ENCODE data around the gene MYO5C. TPM values are rescaled to one million over a fixed set of nuclear protein-coding genes. Genes with fewer than 3 reads are reported as not detected.
"Not testable (repeated sequence)": the region's sequence is repeated elsewhere in the genome, so short reads cannot be mapped to it uniquely, and the experiment has no call there.

MYO5C gene
- total and polyA plus RNA-seq, 2 of the 4 experiments (the other 2 are of a cell fraction) = under 0.01 to 0.03 TPM

DNA sequence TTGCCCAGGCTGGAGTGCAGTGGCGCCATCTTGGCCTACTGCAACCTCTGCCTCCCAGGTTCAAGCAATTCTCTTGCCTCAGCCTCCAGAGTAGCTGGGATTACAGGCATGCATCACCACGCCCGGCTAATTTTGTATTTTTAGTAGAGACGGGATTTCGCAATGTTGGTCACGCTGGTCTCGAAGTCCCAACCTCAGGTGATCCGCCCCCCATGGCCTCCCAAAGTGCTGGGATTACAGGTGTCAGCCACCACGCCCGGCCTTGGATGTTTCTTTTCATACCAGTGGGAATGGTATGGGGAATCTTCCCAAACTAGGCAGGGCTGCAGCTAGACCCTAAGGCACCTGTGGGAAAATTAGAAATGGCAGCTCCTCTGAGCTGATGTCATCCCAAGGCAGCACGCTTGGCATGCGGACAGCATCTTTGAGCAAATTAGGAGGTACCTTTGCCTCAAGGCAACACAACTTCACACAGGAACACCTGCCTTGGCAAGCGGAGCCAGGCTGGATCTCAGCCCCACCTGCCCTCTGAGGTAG lies 56.5 kb downstream of the MYO5C start:
- H3K18ac ChIP-seq (ENCODE audit: low read depth, low read length); H3K27ac ChIP-seq (ENCODE audit: insufficient read depth, low read length); in situ Hi-C loops (cut with MboI; ENCODE audit: low sequenced_read_pairs); H2AFZ ChIP-seq (replicated peaks; ENCODE audit: low read length, poor library complexity); H2BK120ac ChIP-seq (ENCODE audit: low read depth, low read length); H4K8ac ChIP-seq (ENCODE audit: low read depth in 2 of 2, low read length in 2 of 2); H3K9ac ChIP-seq (ENCODE audit: low read depth, low read length); H3K14ac ChIP-seq (replicated peaks; ENCODE audit: low read depth, low read length); H3K4me2 ChIP-seq (ENCODE audit: low read depth, low read length); intact Hi-C loops (cut with micrococcal nuclease); H3K9me3 ChIP-seq (ENCODE audit: control insufficient read depth, insufficient read depth, low read length); H4K5ac ChIP-seq (ENCODE audit: low read depth, low read length); H2AK9ac ChIP-seq (replicated peaks; ENCODE audit: low read depth, low read length, poor library complexity); H2BK20ac ChIP-seq (ENCODE audit: low read depth, low read length); dilution Hi-C loops (cut with HindIII; ENCODE audit: low sequenced_read_pairs, unreplicated experiment); POLR2A ChIA-PET (ENCODE audit: unreplicated experiment); H2BK15ac ChIP-seq (ENCODE audit: low read depth, low read length); H4K20me1 ChIP-seq (ENCODE audit: insufficient read depth, low read length); H3K56ac ChIP-seq (ENCODE audit: extremely low read depth, insufficient read depth, low read length); H3K23ac ChIP-seq (ENCODE audit: low read depth, low read length); H3K4me1 ChIP-seq (ENCODE audit: control insufficient read depth, insufficient read depth, low read length); BruUV-seq (replicated peaks); H2BK5ac ChIP-seq (ENCODE audit: low read depth, low read length, poor library complexity, severe bottlenecking); H3K4me3 ChIP-seq (ENCODE audit: insufficient read depth, low read depth, low read length); H2AK5ac ChIP-seq (ENCODE audit: low read depth, low read length); H4K91ac ChIP-seq (ENCODE audit: insufficient read depth, low read depth, low read length); DNase-seq; H3K4ac ChIP-seq (ENCODE audit: low read depth, low read length); ATAC-seq (ENCODE audit: low read depth); H3K79me1 ChIP-seq (ENCODE audit: low read depth in 1 of 2, low read length in 2 of 2); H3K36me3 ChIP-seq (ENCODE audit: control insufficient read depth, insufficient read depth, low read length); H3K9me1 ChIP-seq (ENCODE audit: insufficient read depth, low read length); H3K27me3 ChIP-seq (ENCODE audit: control insufficient read depth, insufficient read depth, low read length): not testable (repeated sequence)
- CTCF ChIA-PET = interaction anchor here (1.0 kb wide), 1 partner anchor 11 kb away, joined by 4 read pairs; no protein-coding TSS in a partner anchor
- 92% methylated on average over 2 of the region's 13 CpGs; no CpG with 5 or more reads in 1 of the 2 experiments for WGBS, 2 experiments (ENCODE audit: extremely low coverage in 2 of 2, insufficient read length in 1 of 2)
- peak; percentile 19; the same call in 1 of the 2 replicates for TF ChIP-seq CEBPB (IDR thresholded peaks at IDR 0.05; ENCODE audit: low read depth, low read length)
